ENCODE measurements around the gene KRTAP2-1. TPM values are rescaled to one million over a fixed set of nuclear protein-coding genes. Genes with fewer than 3 reads are reported as not detected.

KRTAP2-1 gene
- total and polyA plus RNA-seq, 5 donors from 2014 or later = not detected

Other genes with a start within 250 kb of the KRTAP2-1 start
Only the 30 nearest of the 37 such genes appear.
- gene KRT12, start 180.1 kb downstream of the KRTAP2-1 start, total RNA-seq = not detected
- gene KRT12, start 180.1 kb downstream of the KRTAP2-1 start, polyA plus RNA-seq = not detected
- not detected for gene KRT20, start 162.1 kb downstream of the KRTAP2-1 start, total RNA-seq
- gene KRT20, start 162.1 kb downstream of the KRTAP2-1 start, polyA plus RNA-seq = not detected
- gene KRT23, start 109.7 kb downstream of the KRTAP2-1 start, total RNA-seq = not detected
- not detected for gene KRT23, start 109.7 kb downstream of the KRTAP2-1 start, polyA plus RNA-seq
- not detected for gene KRT39, start 80.4 kb downstream of the KRTAP2-1 start, total RNA-seq
- gene KRT39, start 80.4 kb downstream of the KRTAP2-1 start, polyA plus RNA-seq = not detected
- not detected for gene KRT40, start 63.0 kb downstream of the KRTAP2-1 start, total RNA-seq
- gene KRT40, start 63.0 kb downstream of the KRTAP2-1 start, polyA plus RNA-seq = not detected
- gene KRTAP3-3, start 53.2 kb downstream of the KRTAP2-1 start, total RNA-seq = not detected
- not detected for gene KRTAP3-3, start 53.2 kb downstream of the KRTAP2-1 start, polyA plus RNA-seq
- gene KRTAP3-2, start 47.4 kb downstream of the KRTAP2-1 start, total RNA-seq = not detected
- not detected for gene KRTAP3-2, start 47.4 kb downstream of the KRTAP2-1 start, polyA plus RNA-seq
- not detected for gene KRTAP3-1, start 38.2 kb downstream of the KRTAP2-1 start, total RNA-seq
- gene KRTAP3-1, start 38.2 kb downstream of the KRTAP2-1 start, polyA plus RNA-seq = not detected
- not detected for gene KRTAP1-5, start 20.1 kb downstream of the KRTAP2-1 start, total RNA-seq
- gene KRTAP1-5, start 20.1 kb downstream of the KRTAP2-1 start, polyA plus RNA-seq = not detected
- not detected for gene KRTAP1-4, start 17.1 kb downstream of the KRTAP2-1 start, total RNA-seq
- not detected for gene KRTAP1-4, start 17.1 kb downstream of the KRTAP2-1 start, polyA plus RNA-seq
- not detected for gene KRTAP1-3, start 12.4 kb downstream of the KRTAP2-1 start, total RNA-seq
- not detected for gene KRTAP1-3, start 12.4 kb downstream of the KRTAP2-1 start, polyA plus RNA-seq
- not detected for gene KRTAP1-1, start 5.9 kb downstream of the KRTAP2-1 start, total RNA-seq
- not detected for gene KRTAP1-1, start 5.9 kb downstream of the KRTAP2-1 start, polyA plus RNA-seq
- gene KRTAP2-2, start 7.9 kb upstream of the KRTAP2-1 start, total RNA-seq = not detected
- gene KRTAP2-2, start 7.9 kb upstream of the KRTAP2-1 start, polyA plus RNA-seq = not detected
- gene KRTAP2-3, start 12.8 kb upstream of the KRTAP2-1 start, total RNA-seq = not detected
- gene KRTAP2-3, start 12.8 kb upstream of the KRTAP2-1 start, polyA plus RNA-seq = not detected
- gene KRTAP2-4, start 18.6 kb upstream of the KRTAP2-1 start, total RNA-seq = not detected
- not detected for gene KRTAP2-4, start 18.6 kb upstream of the KRTAP2-1 start, polyA plus RNA-seq
- not detected for gene KRTAP4-7, start 36.8 kb upstream of the KRTAP2-1 start, total RNA-seq
- not detected for gene KRTAP4-7, start 36.8 kb upstream of the KRTAP2-1 start, polyA plus RNA-seq
- not detected for gene KRTAP4-8, start 50.8 kb upstream of the KRTAP2-1 start, total RNA-seq
- gene KRTAP4-8, start 50.8 kb upstream of the KRTAP2-1 start, polyA plus RNA-seq = not detected
- gene KRTAP4-16, start 54.9 kb upstream of the KRTAP2-1 start, total RNA-seq = not detected
- gene KRTAP4-16, start 54.9 kb upstream of the KRTAP2-1 start, polyA plus RNA-seq = not detected
- not detected for gene KRTAP4-9, start 58.1 kb upstream of the KRTAP2-1 start, total RNA-seq
- gene KRTAP4-9, start 58.1 kb upstream of the KRTAP2-1 start, polyA plus RNA-seq = not detected
- gene KRTAP4-11, start 71.1 kb upstream of the KRTAP2-1 start, total RNA-seq = not detected
- not detected for gene KRTAP4-11, start 71.1 kb upstream of the KRTAP2-1 start, polyA plus RNA-seq
- not detected for gene KRTAP4-12, start 76.9 kb upstream of the KRTAP2-1 start, total RNA-seq
- not detected for gene KRTAP4-12, start 76.9 kb upstream of the KRTAP2-1 start, polyA plus RNA-seq
- gene KRTAP4-6, start 93.2 kb upstream of the KRTAP2-1 start, total RNA-seq = not detected
- gene KRTAP4-6, start 93.2 kb upstream of the KRTAP2-1 start, polyA plus RNA-seq = not detected
- not detected for gene KRTAP4-5, start 102.5 kb upstream of the KRTAP2-1 start, total RNA-seq
- gene KRTAP4-5, start 102.5 kb upstream of the KRTAP2-1 start, polyA plus RNA-seq = not detected
- not detected for gene KRTAP4-4, start 113.4 kb upstream of the KRTAP2-1 start, total RNA-seq
- gene KRTAP4-4, start 113.4 kb upstream of the KRTAP2-1 start, polyA plus RNA-seq = not detected
- gene KRTAP4-3, start 120.9 kb upstream of the KRTAP2-1 start, total RNA-seq = not detected
- gene KRTAP4-3, start 120.9 kb upstream of the KRTAP2-1 start, polyA plus RNA-seq = not detected
- gene KRTAP4-2, start 130.9 kb upstream of the KRTAP2-1 start, total RNA-seq = not detected
- not detected for gene KRTAP4-2, start 130.9 kb upstream of the KRTAP2-1 start, polyA plus RNA-seq
- gene KRTAP4-1, start 137.6 kb upstream of the KRTAP2-1 start, total RNA-seq = not detected
- gene KRTAP4-1, start 137.6 kb upstream of the KRTAP2-1 start, polyA plus RNA-seq = not detected
- gene KRTAP9-1, start 142.6 kb upstream of the KRTAP2-1 start, total RNA-seq = not detected
- not detected for gene KRTAP9-1, start 142.6 kb upstream of the KRTAP2-1 start, polyA plus RNA-seq
- not detected for gene KRTAP9-2, start 179.3 kb upstream of the KRTAP2-1 start, total RNA-seq
- gene KRTAP9-2, start 179.3 kb upstream of the KRTAP2-1 start, polyA plus RNA-seq = not detected
- gene KRTAP9-3, start 185.1 kb upstream of the KRTAP2-1 start, total RNA-seq = not detected
- gene KRTAP9-3, start 185.1 kb upstream of the KRTAP2-1 start, polyA plus RNA-seq = not detected

Data from CD4-positive, CD25-positive, alpha-beta regulatory T cell (primary cell).